SK-N-SH (cell line): Measurements from ENCODE around the gene NR2F6.

ENCODE experiments used
- CHD2 ChIP-seq: fragments of 150-350 bp; IDR thresholded peaks from 2 replicates; pipeline ENCODE4 v1.6.1; 2018; ENCODE audit warnings: low read length; ENCODE audit not compliant: partially characterized antibody
- EP300 ChIP-seq, 2 experiments: IDR thresholded peaks; 2 replicates each; pipeline versions ENCODE4 v1.4.0 to v1.6.1; 2012; ENCODE audit warnings: borderline replicate concordance in 1 of 2, low read depth in 1 of 2, low read length in 1 of 2
- GABPA ChIP-seq: IDR thresholded peaks from 2 replicates; pipeline ENCODE4 v1.4.0; 2012; ENCODE audit warnings: low read depth, mild to moderate bottlenecking
- POLR2AphosphoS5 ChIP-seq: IDR thresholded peaks from 2 replicates; pipeline ENCODE4 v1.6.1; 2012; ENCODE audit warnings: low read depth, low read length
- RCOR1 ChIP-seq: fragments of 150-350 bp; IDR thresholded peaks from 2 replicates; pipeline ENCODE4 v1.6.1; 2017; ENCODE audit warnings: antibody characterized with exemption, low read length
- RFX5 ChIP-seq: IDR thresholded peaks from 2 replicates; pipeline ENCODE4 v1.6.1; 2012; ENCODE audit warnings: mild to moderate bottlenecking, improper control_type of control experiment, low read length
- RXRA ChIP-seq: IDR thresholded peaks from 2 replicates; pipeline ENCODE4 v1.4.0; 2012; ENCODE audit warnings: low read depth, mild to moderate bottlenecking, borderline replicate concordance
- SIN3A ChIP-seq: IDR thresholded peaks from 2 replicates; pipeline ENCODE4 v1.6.1; 2012; ENCODE audit warnings: low read depth, mild to moderate bottlenecking, low read length, moderate library complexity, borderline replicate concordance
- TEAD4 ChIP-seq: IDR thresholded peaks from 2 replicates; pipeline ENCODE4 v1.4.0; 2012; ENCODE audit warnings: mild to moderate bottlenecking, borderline replicate concordance; ENCODE audit not compliant: insufficient read depth
- TF ChIP-seq, protein P1 (sequence below): fragments of 200-600 bp; sonication (generic); IDR thresholded peaks from 2 replicates; pipeline ENCODE4 v1.6.1; 2017; ENCODE audit warnings: antibody characterized with exemption, mild to moderate bottlenecking, moderate library complexity
- TF ChIP-seq, protein P2 (sequence below): fragments of 150-350 bp; IDR thresholded peaks from 2 replicates; pipeline ENCODE4 v1.6.1; 2017; ENCODE audit warnings: antibody characterized with exemption, low read length, low read depth, borderline replicate concordance
- TF ChIP-seq, protein P3 (sequence below): IDR thresholded peaks from 2 replicates; pipeline ENCODE4 v1.6.1; 2012; ENCODE audit warnings: mild to moderate bottlenecking, low read depth, low read length, moderate library complexity
- TF ChIP-seq, protein P4 (sequence below): IDR thresholded peaks from 2 replicates; pipeline ENCODE4 v1.4.0; 2012; ENCODE audit warnings: low read depth

DNA sequence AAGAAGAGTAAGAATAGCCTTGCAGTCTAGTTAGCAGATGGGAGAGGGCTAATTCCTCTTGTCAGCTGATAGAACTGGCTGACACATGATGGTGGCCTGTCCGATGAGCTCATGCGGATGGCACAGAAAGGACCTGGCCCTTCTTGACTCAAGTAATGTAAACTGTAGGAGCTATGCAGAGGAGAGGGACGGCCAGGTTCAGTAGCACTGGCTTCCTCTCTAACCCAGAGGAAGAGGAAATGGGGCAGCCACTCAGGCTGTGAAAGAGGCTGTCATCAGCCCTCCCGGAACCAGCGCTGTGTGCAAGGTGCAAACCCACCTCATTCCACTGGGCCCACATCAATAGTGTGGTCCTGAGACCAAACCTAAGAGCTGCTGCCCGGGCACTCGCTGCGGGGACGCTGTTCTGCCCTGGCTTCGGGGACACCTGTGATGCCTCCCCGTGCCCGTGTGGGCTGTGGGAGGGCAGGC lies 61.3 kb downstream of the NR2F6 start:
- no peak for TF ChIP-seq POLR2AphosphoS5
- no peak for TF ChIP-seq GABPA
- TF ChIP-seq, protein P1, sequence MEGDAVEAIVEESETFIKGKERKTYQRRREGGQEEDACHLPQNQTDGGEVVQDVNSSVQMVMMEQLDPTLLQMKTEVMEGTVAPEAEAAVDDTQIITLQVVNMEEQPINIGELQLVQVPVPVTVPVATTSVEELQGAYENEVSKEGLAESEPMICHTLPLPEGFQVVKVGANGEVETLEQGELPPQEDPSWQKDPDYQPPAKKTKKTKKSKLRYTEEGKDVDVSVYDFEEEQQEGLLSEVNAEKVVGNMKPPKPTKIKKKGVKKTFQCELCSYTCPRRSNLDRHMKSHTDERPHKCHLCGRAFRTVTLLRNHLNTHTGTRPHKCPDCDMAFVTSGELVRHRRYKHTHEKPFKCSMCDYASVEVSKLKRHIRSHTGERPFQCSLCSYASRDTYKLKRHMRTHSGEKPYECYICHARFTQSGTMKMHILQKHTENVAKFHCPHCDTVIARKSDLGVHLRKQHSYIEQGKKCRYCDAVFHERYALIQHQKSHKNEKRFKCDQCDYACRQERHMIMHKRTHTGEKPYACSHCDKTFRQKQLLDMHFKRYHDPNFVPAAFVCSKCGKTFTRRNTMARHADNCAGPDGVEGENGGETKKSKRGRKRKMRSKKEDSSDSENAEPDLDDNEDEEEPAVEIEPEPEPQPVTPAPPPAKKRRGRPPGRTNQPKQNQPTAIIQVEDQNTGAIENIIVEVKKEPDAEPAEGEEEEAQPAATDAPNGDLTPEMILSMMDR, result no peak
- TF ChIP-seq, protein P2, sequence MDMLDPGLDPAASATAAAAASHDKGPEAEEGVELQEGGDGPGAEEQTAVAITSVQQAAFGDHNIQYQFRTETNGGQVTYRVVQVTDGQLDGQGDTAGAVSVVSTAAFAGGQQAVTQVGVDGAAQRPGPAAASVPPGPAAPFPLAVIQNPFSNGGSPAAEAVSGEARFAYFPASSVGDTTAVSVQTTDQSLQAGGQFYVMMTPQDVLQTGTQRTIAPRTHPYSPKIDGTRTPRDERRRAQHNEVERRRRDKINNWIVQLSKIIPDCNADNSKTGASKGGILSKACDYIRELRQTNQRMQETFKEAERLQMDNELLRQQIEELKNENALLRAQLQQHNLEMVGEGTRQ, result no peak
- TF ChIP-seq RXRA, result no peak
- TF ChIP-seq TEAD4, result no peak
- TF ChIP-seq RCOR1, result no peak
- no peak for TF ChIP-seq CHD2
- TF ChIP-seq, protein P3, sequence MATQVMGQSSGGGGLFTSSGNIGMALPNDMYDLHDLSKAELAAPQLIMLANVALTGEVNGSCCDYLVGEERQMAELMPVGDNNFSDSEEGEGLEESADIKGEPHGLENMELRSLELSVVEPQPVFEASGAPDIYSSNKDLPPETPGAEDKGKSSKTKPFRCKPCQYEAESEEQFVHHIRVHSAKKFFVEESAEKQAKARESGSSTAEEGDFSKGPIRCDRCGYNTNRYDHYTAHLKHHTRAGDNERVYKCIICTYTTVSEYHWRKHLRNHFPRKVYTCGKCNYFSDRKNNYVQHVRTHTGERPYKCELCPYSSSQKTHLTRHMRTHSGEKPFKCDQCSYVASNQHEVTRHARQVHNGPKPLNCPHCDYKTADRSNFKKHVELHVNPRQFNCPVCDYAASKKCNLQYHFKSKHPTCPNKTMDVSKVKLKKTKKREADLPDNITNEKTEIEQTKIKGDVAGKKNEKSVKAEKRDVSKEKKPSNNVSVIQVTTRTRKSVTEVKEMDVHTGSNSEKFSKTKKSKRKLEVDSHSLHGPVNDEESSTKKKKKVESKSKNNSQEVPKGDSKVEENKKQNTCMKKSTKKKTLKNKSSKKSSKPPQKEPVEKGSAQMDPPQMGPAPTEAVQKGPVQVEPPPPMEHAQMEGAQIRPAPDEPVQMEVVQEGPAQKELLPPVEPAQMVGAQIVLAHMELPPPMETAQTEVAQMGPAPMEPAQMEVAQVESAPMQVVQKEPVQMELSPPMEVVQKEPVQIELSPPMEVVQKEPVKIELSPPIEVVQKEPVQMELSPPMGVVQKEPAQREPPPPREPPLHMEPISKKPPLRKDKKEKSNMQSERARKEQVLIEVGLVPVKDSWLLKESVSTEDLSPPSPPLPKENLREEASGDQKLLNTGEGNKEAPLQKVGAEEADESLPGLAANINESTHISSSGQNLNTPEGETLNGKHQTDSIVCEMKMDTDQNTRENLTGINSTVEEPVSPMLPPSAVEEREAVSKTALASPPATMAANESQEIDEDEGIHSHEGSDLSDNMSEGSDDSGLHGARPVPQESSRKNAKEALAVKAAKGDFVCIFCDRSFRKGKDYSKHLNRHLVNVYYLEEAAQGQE, result no peak
- TF ChIP-seq RFX5, result no peak
- no peak for TF ChIP-seq EP300 (IDR thresholded peaks at IDR 0.05; ENCODE audit: borderline replicate concordance in 1 of 2, low read depth in 1 of 2, low read length in 1 of 2)
- TF ChIP-seq, protein P4, sequence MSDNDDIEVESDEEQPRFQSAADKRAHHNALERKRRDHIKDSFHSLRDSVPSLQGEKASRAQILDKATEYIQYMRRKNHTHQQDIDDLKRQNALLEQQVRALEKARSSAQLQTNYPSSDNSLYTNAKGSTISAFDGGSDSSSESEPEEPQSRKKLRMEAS, result no peak
- no peak for TF ChIP-seq SIN3A
